ENCODE measurements around the gene DYNC1LI1.

Gene DYNC1LI1

DNA sequence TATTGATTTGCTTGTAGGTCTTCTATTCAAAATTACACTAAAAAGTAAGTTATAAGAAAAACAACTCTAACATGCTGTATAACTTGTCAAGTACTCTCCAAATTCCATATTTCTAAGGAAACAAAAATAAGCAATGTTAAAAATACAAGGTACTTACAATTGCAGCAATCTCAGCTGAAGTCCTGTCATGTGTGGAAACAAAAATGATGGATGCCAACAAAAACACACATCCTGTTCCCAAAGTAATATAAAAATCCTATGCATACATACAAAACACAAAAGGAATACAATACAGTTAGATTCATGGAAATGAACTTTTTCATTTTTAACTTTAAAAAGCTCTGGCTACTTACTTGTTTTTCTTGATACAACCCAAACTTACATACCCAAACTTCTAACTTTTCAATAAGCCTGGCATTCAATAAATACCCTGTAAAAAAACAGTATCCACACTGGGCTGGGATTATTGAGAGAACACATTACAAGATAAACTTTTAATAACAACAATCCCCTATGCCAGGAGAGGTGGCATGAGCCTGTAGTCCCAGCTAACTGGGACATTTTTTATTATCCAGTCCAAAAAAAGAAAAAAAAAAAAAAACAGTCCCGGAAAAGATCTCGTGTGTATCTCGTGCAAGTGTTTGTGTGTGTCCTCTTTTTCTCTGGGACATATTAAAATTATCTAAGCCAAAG lies 82.7 kb downstream of the DYNC1LI1 start:
- DNase-seq, result no peak

DNA sequence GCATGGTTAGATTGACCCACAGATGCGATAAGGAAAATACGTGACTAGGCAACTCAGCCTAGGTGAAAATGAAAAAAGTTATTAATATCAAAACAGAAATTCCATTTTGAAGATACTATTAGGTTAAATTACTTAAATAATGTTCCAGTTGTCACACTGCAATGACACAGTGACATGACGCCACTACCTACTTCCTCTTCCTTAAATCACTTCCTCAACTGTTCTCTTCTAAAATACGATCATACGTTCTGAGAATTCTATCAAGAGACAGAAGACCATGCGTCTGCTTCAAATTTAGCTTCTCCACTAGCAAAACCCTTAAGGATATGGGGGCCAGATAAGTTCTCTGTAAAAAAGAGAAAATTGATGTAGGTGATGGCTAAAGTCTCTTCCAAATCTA lies 86.2 kb downstream of the DYNC1LI1 start:
- DNase-seq, result no peak

DNA sequence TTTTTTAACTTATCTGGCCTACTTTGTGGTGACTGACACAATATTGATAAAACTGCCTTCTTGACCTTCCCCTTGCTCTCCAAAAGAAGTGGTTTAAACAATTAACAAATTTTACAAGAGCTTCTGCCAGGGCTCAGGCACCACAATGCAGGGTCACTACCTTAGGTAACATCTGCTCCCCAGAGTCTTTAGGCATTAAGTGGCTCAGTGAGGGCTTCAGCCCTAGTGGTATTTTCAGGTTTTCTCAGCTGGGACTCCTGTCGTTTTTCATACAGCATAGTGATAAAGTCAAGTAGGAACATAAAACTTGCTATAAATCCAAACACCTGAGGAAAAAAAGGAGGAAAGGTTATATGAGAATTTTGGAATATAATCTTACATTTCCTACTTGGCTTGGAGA lies 86.9 kb downstream of the DYNC1LI1 start:
- no peak for DNase-seq

DNA sequence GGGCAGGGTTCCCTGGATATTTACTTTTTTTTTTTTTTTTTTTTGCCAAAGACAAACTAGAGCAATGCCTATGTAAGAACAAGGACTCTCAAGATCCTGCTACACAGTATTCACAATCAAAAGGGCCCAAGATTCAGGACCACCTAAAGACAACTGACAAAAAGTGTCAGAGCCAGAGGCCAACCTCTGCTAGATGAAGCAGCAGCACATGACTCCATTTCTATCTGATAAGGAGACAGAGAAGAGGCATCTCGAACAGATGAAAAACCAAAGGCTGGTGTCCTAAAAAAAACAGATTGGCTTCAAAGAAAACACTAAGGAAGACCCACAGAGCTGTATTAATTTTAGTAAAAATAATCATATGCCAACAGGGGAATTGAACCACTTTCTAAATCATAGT lies 88.0 kb downstream of the DYNC1LI1 start:
- DNase-seq, result no peak

DNA sequence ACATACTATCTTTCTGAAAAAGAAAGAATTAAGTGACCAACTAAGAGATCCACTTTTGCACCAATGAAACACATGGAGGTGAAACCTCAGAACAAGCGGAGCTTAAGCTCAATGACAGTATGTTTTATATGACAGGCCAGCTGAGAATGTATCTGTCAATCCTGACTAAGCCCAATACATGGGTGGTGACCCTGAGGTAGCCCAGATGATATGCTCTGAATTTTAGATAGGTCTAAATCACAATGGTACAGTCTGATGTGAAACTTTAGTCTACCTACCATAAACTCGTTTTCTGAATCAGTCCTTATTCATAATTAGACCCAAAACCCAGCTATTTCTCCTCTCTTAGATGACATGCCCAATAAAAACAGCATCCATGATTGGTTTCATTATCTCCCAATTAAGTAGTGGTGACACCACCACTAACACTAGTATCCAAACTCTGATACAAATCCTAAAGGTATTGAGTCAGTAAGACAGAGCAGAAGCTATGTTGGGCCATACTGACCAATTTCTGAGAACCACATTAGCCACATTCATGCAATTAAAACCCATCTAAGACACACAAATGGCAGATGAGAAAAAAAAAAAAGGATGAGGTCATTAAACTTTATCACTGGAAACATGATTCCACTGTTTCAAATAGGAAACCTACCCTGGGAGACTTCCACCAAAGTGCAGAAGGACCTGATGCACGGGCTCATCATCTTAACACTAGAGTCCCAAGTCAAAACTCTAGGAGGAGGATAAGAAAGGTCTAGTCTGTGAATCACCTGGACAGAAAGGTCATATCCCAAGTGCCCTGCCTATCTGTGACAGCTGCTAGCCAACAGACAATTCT lies 88.6 kb downstream of the DYNC1LI1 start:
- DNase-seq, result no peak

DNA sequence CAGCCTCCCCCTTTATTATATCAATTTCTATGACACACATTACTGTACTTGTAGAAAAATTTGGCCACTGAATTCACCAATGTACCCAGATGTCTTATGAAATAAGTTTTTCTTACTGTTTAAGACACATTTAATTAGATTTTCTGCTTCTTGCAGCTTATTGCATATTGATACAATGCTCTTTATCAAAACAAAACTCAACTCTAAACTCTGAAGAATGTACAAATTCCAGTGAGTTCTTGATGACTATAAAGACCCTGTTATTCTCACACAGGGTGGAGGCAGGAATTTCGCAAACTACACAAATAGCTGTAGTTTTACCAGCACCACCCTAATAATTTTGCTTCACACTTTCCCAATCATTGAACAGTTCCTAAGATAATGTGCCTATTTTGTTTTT lies 90.1 kb downstream of the DYNC1LI1 start:
- DNase-seq, result no peak
